NT2/D1 (cell line): ENCODE measurements around the gene AURKAIP1.

Experiments
- DNase-seq: peaks from one replicate; pipeline ENCODE4 v3.0.0-alpha.2; 2011; ENCODE audit warnings: low read depth, low spot score
- H3K27me3 ChIP-seq: 2 replicates; pipeline ENCODE4 v1.6.0; 2011; ENCODE audit warnings: mild to moderate bottlenecking; ENCODE audit not compliant: insufficient read length, insufficient read depth
- H3K36me3 ChIP-seq: 2 replicates; pipeline ENCODE4 v1.6.1; 2011; ENCODE audit warnings: mild to moderate bottlenecking, low read length, mixed read lengths; ENCODE audit not compliant: insufficient read depth, insufficient read length
- H3K4me1 ChIP-seq: 2 replicates; pipeline ENCODE4 v1.5.1; 2011; ENCODE audit not compliant: insufficient read depth, insufficient read length
- H3K4me3 ChIP-seq: 2 replicates; pipeline ENCODE4 v1.5.1; 2011; ENCODE audit warnings: low read depth; ENCODE audit not compliant: insufficient read length
- H3K9ac ChIP-seq: 2 replicates; pipeline ENCODE4 v1.6.0; 2011; ENCODE audit warnings: low read depth; ENCODE audit not compliant: insufficient read length
- H3K9me3 ChIP-seq: 2 replicates; pipeline ENCODE4 v1.5.1; 2011; ENCODE audit warnings: mild to moderate bottlenecking, low read length; ENCODE audit not compliant: insufficient read depth
- SUZ12 ChIP-seq: IDR thresholded peaks from 2 replicates; pipeline ENCODE4 v1.6.1; 2011; ENCODE audit not compliant: insufficient read length, insufficient read depth; ENCODE audit errors: extremely low read depth
- YY1 ChIP-seq: IDR thresholded peaks from 2 replicates; pipeline ENCODE4 v1.6.1; 2011; ENCODE audit not compliant: insufficient read length, insufficient read depth
- ZNF274 ChIP-seq: IDR thresholded peaks from 2 replicates; pipeline ENCODE4 v1.6.1; 2011; ENCODE audit warnings: mild to moderate bottlenecking, low read depth, low read length

The AURKAIP1 gene

GRCh38 chr1:1361233-1361981 lies 13.6 kb downstream of the AURKAIP1 start:
- peaks cover 27% of the 10 kb centered on the region for H3K4me1 ChIP-seq
- no peak for TF ChIP-seq ZNF274
- peaks cover 1% of the 10 kb centered on the region; the same call in 1 of the 2 replicates for H3K9me3 ChIP-seq
- DNase-seq, result no peak
- H3K36me3 ChIP-seq, result no peaks in the 10 kb centered on the region
- no peak overlapping the region for H3K9ac ChIP-seq
- H3K4me3 ChIP-seq, result no peak overlapping the region
- no peaks in the 10 kb centered on the region for H3K27me3 ChIP-seq

DNA sequence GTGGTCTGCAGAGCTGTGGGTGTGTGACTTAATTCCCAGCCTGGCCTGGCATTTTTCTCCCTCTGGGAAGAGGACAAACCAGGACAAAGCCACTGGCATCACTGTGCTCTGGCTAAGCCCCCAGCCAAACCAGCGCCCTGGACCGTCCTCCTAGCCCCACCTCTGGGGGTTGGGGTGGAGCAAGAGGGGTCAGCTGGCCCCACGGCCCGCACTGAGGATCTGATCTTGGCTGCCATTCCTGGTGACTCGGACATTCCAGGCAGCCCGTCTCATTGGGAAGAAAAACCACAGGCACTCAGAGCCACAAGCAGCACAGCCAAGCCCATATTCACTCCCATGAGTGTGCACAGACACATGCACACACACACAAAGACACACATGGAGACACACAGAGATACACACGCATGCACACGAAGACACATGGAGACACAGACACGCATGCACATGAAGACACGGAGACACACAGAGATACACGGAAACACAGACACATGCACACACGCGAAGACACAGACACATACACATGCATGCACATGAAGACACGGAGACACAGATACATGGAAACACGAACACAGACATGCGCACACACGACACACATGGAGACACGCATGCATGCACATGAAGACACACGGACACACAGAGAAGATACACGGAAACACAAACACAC lies 14.4 kb downstream of the AURKAIP1 start:
- H3K9me3 ChIP-seq, result no peaks in the 10 kb centered on the region
- DNase-seq, result no peak
- H3K4me1 ChIP-seq, result peaks cover 27% of the 10 kb centered on the region
- TF ChIP-seq YY1 (no peak), ZNF274 (no peak), SUZ12 (no peak)
- H3K27me3 ChIP-seq, result no peaks in the 10 kb centered on the region
- no peak overlapping the region for H3K4me3 ChIP-seq
- H3K9ac ChIP-seq, result no peak overlapping the region
- H3K36me3 ChIP-seq, result no peaks in the 10 kb centered on the region

- Histone ChIP-seq H3K4me3 (no peak overlapping the region), H3K4me1 (peaks cover 27% of the 10 kb centered on the region), H3K9me3 (no peaks in the 10 kb centered on the region), H3K27me3 (no peaks in the 10 kb centered on the region), H3K9ac (peak overlapping the region; percentile 79), H3K36me3 (peaks cover under 1% of the 10 kb centered on the region)
- TF ChIP-seq YY1 (no peak), SUZ12 (no peak), ZNF274 (no peak)
- DNase-seq, result no peak
These were observed 15.1 kb downstream of the AURKAIP1 start for GRCh38 chr1:1359664-1360468.

DNA sequence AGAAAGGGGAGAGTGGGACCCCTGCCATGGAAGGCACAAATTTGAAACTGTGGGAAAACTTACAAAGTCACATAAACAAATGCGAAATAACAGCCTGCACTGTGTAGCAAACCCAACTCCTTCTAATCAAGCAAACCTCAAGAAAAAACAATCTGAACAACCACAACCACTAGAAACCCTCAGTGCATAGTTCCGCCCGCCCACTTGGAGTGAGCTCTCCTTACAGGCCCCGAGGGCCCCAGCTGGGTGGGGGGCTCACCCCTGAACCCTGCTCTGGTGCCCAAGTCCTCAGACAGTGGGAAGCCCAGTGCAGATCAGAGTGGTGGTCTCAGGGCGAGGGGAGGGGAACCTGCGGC lies 15.7 kb downstream of the AURKAIP1 start:
- Histone ChIP-seq H3K4me1 (peaks cover 27% of the 10 kb centered on the region), H3K27me3 (no peaks in the 10 kb centered on the region), H3K9me3 (no peaks in the 10 kb centered on the region), H3K36me3 (peaks cover 6% of the 10 kb centered on the region), H3K4me3 (peak overlapping the region; percentile 1), H3K9ac (peak overlapping the region; percentile 79)
- no peak for TF ChIP-seq SUZ12
- TF ChIP-seq YY1, result no peak
- no peak for TF ChIP-seq ZNF274
- DNase-seq, result no peak

DNA sequence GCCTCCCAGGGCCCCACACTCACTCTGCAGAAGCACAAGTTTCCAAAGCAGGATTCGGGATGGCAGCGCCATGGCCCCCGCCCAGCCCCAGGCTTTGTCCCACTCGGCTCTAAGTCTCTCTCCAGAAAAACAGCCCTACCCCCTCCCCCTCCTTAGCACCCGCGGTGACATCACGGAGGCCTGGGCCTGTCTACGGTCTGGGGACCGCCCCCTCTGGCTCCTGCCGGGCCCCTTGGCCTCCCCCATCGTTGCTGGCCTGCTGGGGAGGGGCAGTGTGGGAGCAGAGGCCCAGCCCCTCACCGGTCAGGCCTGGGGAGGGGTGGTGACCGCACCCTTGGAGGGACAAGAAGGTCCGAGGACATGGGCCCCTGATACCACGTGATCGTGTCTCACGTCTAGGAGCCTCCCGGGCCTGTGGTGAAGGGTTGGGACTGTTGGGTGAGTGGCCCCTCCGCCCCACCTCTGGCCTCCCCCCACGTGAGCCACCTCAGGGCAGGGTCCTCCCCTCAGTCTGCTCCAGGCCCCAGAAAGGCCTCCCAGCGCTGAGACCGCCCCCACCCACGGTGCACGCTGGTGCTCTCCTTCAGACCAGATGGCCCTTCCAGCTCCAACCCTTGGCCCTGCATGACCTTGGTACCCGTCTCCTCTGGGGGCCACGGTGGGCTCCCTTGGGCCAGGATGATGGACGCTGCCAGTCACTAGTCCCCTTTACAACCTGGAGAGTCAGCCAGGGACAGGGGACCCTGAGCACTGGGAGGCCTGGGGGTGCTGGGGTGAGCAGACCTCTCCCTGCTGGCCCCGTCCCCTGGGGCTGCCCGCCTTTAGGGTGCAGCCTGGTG lies 16.4 kb downstream of the AURKAIP1 start, which contains the start of gene MXRA8:
Gene MXRA8 (minus strand): TSS at position 123 of the 839 bp plus-strand sequence. CDS start 51 bp downstream, at position 72.
- peaks cover 13% of the 10 kb centered on the region for H3K36me3 ChIP-seq
- DNase-seq, result no peak
- no peak for TF ChIP-seq SUZ12
- no peak for TF ChIP-seq YY1
- TF ChIP-seq ZNF274, result no peak
- H3K9ac ChIP-seq, result peak within 1 kb of the TSS; percentile 80
- H3K9me3 ChIP-seq, result no peaks in the 10 kb centered on the region
- peaks cover 27% of the 10 kb centered on the region for H3K4me1 ChIP-seq
- no peaks in the 10 kb centered on the region for H3K27me3 ChIP-seq
- peak within 1 kb of the TSS; percentile 71 for H3K4me3 ChIP-seq

- no peaks in the 10 kb centered on the region for H3K9me3 ChIP-seq
- H3K36me3 ChIP-seq, result peaks cover 20% of the 10 kb centered on the region
- H3K4me1 ChIP-seq, result peaks cover 27% of the 10 kb centered on the region
- DNase-seq, result no peak
- peak overlapping the region; percentile 80 for H3K9ac ChIP-seq
- no peaks in the 10 kb centered on the region for H3K27me3 ChIP-seq
- H3K4me3 ChIP-seq, result peak overlapping the region; percentile 71
- no peak for TF ChIP-seq ZNF274
- TF ChIP-seq SUZ12, result no peak
- no peak for TF ChIP-seq YY1
These were observed 17.1 kb downstream of the AURKAIP1 start for GRCh38 chr1:1357871-1358432.
